Measurements from ENCODE around the gene SLC35A2. TPM values are rescaled to one million over a fixed set of nuclear protein-coding genes. Genes with fewer than 3 reads are reported as not detected.
"Not testable (repeated sequence)": the region's sequence is repeated elsewhere in the genome, so short reads cannot be mapped to it uniquely, and the experiment has no call there.

SLC35A2 gene
- total RNA-seq, 1 experiment from 2014 or later: 16.0 TPM

DNA sequence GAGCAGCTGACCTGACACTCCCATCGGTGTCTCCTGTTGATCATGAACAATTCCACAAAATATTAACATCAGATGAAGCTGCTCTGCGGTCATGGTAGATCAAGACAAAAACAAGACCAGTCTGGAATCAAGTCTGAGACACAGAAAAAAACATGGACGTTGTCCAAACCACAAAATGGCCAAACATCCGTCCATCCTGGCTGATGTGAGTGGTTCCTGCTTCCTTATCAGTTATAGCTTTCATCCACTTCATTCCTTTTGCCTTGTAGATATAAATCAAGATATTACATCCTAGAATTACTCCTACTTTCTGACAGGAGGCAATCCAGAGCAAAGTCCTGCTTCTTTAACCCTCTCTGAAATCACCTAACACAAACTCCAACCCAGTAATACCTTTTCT, 47.2 kb downstream of the SLC35A2 start:
- 0 out of 2 replicates have a peak, but pooled peaks cover 9% of the 10 kb centered on the region for H3K4me1 ChIP-seq
- 0 out of 2 replicates have a peak overlapping the region, but pooled peaks have one; percentile 4 for H3K27ac ChIP-seq
- H3K36me3 ChIP-seq: no peaks in the 10 kb centered on the region
- H3K4me3 ChIP-seq: no peak overlapping the region
- no peaks in the 10 kb centered on the region for H3K9me3 ChIP-seq (replicated peaks)
- no peaks in the 10 kb centered on the region for H3K27me3 ChIP-seq
- DNase-seq: peak; percentile 13 to 50

DNA sequence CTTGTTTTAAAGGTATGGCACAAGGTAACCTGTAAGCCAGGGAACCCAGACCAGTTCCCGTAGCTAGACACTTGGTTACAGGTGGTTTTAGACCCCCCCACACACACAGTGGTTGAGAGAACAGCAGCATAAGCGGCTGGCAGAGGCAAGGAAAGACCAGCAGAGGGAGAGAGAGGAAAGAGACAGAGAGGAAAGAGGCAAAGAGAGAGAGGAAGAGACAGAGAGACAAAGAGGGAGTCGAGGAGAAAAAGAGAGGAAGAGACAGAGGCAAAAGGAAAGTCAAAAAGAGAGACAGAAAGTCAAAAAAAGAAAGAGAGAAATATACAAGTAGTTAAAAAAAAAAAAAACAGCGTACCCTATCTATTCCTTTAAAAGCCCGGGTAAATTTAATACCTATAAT, 56.5 kb downstream of the SLC35A2 start:
- Histone ChIP-seq H3K4me3 (no peak overlapping the region), H3K4me1 (no peaks in the 10 kb centered on the region), H3K27ac (no peak overlapping the region), H3K27me3 (no peaks in the 10 kb centered on the region), H3K36me3 (no peaks in the 10 kb centered on the region), H3K9me3 (replicated peaks) (no peaks in the 10 kb centered on the region)
- no peak for DNase-seq

DNA sequence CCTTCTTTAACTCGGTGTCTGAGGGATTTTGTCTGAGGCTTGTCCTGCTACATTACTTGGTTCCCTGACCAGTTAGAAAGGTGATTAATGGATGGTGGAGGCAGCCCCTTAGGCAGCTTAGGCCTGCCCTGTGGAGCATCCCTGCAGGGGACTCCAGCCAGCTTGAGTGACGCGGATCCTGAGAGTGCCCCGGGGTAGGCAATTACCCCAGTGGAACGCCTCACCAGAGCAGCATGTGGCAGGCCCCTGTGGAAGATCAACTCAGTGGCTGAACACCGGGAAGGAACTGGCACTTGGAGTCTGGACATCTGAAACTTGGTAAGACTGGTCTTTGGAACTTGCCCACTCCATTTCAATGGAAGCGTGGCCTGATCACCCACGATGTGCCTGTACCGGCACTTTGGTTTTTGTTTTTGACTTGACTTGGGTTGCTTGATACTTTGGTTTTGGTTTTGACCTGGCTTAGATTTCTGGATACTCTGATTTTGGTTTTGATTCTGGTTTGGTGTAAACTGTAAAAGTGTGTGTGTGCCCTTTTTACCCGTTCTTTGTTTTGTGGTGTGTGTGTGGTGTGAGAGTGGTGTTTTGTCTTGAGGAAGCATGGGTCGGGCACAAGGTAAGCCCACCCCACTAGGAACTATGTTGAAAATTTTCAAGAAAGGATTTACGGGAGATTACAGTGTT, 57.2 kb downstream of the SLC35A2 start:
- not testable (repeated sequence) for H3K4me1 ChIP-seq; H3K27ac ChIP-seq; H3K9me3 ChIP-seq (replicated peaks); H3K27me3 ChIP-seq; H3K36me3 ChIP-seq; DNase-seq; H3K4me3 ChIP-seq

DNA sequence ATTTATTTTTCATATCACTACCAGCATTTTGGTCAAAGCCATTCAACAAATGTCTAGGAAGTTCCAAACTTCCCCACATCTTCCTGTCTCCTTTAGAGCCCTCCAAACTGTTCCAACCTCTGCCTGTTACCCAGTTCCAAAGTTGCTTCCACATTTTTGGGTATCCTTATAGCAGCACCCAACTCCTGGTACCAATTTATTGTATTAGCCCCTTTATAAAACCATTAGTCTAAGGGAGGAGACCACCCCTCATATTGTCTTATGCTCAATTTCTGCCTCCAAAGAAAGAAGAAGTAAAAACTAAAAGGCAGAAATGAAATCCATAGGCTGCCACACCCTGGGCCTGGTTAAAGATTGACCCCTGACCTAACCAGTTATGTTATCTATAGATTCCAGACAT, 58.0 kb downstream of the SLC35A2 start:
- H3K36me3 ChIP-seq; H3K9me3 ChIP-seq (replicated peaks); H3K27me3 ChIP-seq; H3K4me1 ChIP-seq; DNase-seq; H3K27ac ChIP-seq; H3K4me3 ChIP-seq: not testable (repeated sequence)

Other genes with a start within 250 kb of the SLC35A2 start
- not detected in 2 replicates for gene WAS, start 227.8 kb downstream of the SLC35A2 start, total RNA-seq (2014; rRNA removed; shearing (Covaris generic))
- 10.2 and 10.5 TPM in 2 replicates for gene SUV39H1, start 214.9 kb downstream of the SLC35A2 start, total RNA-seq (2014; rRNA removed; shearing (Covaris generic))
- not detected in 2 replicates for gene GLOD5, start 149.9 kb downstream of the SLC35A2 start, total RNA-seq (2014; rRNA removed; shearing (Covaris generic))
- gene GATA1, start 125.1 kb downstream of the SLC35A2 start, total RNA-seq (2014; rRNA removed; shearing (Covaris generic)): not detected in 2 replicates
- gene HDAC6, start 109.6 kb downstream of the SLC35A2 start, total RNA-seq (2014; rRNA removed; shearing (Covaris generic)): 31.5 and 47.2 TPM in 2 replicates
- gene ERAS, start 85.1 kb downstream of the SLC35A2 start, total RNA-seq (2014; rRNA removed; shearing (Covaris generic)): not detected in 2 replicates
- not detected in 2 replicates for gene PCSK1N, start 76.0 kb downstream of the SLC35A2 start, total RNA-seq (2014; rRNA removed; shearing (Covaris generic))
- gene TIMM17B, start 13.9 kb downstream of the SLC35A2 start, total RNA-seq (2014; rRNA removed; shearing (Covaris generic)): 43.5 and 51.1 TPM in 2 replicates
- 52.3 and 52.4 TPM in 2 replicates for gene PQBP1, start 13.7 kb downstream of the SLC35A2 start, total RNA-seq (2014; rRNA removed; shearing (Covaris generic))
- 6.8 and 8.0 TPM in 2 replicates for gene PIM2, start 7.4 kb upstream of the SLC35A2 start, total RNA-seq (2014; rRNA removed; shearing (Covaris generic))
- 17.0 and 19.2 TPM in 2 replicates for gene OTUD5, start 46.0 kb upstream of the SLC35A2 start, total RNA-seq (2014; rRNA removed; shearing (Covaris generic))
- 0.08 and 0.12 TPM in 2 replicates for gene KCND1, start 60.2 kb upstream of the SLC35A2 start, total RNA-seq (2014; rRNA removed; shearing (Covaris generic))
- 16.2 and 19.4 TPM in 2 replicates for gene GRIPAP1, start 90.6 kb upstream of the SLC35A2 start, total RNA-seq (2014; rRNA removed; shearing (Covaris generic))
- 9.6 and 10.2 TPM in 2 replicates for gene TFE3, start 131.7 kb upstream of the SLC35A2 start, total RNA-seq (2014; rRNA removed; shearing (Covaris generic))
- 2.0 and 2.5 TPM in 2 replicates for gene CCDC120, start 147.4 kb upstream of the SLC35A2 start, total RNA-seq (2014; rRNA removed; shearing (Covaris generic))
- 4.7 and 5.0 TPM in 2 replicates for gene PRAF2, start 162.4 kb upstream of the SLC35A2 start, total RNA-seq (2014; rRNA removed; shearing (Covaris generic))
- gene WDR45, start 168.2 kb upstream of the SLC35A2 start, total RNA-seq (2014; rRNA removed; shearing (Covaris generic)): 18.0 and 18.1 TPM in 2 replicates
- 13.0 and 14.3 TPM in 2 replicates for gene GPKOW, start 212.1 kb upstream of the SLC35A2 start, total RNA-seq (2014; rRNA removed; shearing (Covaris generic))